Adrenal gland (tissue), 5 donors: ENCODE measurements around the gene GLCE.

Experiments used
- POLR2A ChIP-seq, 2 donors: fragments of 450-650 bp; IDR thresholded peaks; one replicate each; pipeline ENCODE4 v1.6.1; 2017; ENCODE audit warnings: antibody characterized with exemption in 2 of 2, mild to moderate bottlenecking in 2 of 2, moderate library complexity in 1 of 2
- TF ChIP-seq, protein P1 (sequence below), 6 experiments: fragments of 450-650 bp in 4 of 6; fragments of 200-600 bp in 2 of 6; sonication (generic) in 1 of 6; IDR thresholded peaks; 1 replicate in 5 of 6; 2 replicates in 1 of 6; pipeline versions ENCODE4 v1.5.1 to v1.8.0; 2016 to 2021; ENCODE audit warnings: antibody characterized with exemption in 6 of 6, mild to moderate bottlenecking in 2 of 6, moderate library complexity in 1 of 6
- donor health status: DM: no; HTN: no; CAD: no.

DNA sequence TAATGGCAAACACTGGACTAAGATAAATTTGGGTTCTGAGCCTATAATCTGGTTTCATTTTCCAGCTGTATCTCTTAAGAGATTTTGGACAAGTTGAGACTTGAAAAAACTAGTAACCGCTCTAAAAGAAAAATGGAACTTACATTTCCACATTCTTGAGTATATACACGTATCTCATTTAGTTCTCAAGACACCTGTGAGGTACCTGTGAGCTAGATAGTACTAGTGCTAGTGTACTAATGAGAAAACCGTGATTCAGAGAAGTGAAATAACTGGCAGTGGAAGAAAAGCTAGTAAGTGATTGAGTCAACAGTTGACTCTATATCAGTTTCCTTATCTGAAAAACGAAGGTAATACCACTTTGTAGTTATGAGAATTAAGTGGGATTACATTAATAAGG is 76.1 kb downstream of the GLCE start:
- TF ChIP-seq, protein P1, sequence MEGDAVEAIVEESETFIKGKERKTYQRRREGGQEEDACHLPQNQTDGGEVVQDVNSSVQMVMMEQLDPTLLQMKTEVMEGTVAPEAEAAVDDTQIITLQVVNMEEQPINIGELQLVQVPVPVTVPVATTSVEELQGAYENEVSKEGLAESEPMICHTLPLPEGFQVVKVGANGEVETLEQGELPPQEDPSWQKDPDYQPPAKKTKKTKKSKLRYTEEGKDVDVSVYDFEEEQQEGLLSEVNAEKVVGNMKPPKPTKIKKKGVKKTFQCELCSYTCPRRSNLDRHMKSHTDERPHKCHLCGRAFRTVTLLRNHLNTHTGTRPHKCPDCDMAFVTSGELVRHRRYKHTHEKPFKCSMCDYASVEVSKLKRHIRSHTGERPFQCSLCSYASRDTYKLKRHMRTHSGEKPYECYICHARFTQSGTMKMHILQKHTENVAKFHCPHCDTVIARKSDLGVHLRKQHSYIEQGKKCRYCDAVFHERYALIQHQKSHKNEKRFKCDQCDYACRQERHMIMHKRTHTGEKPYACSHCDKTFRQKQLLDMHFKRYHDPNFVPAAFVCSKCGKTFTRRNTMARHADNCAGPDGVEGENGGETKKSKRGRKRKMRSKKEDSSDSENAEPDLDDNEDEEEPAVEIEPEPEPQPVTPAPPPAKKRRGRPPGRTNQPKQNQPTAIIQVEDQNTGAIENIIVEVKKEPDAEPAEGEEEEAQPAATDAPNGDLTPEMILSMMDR (IDR thresholded peaks at IDR 0.05): no peak
- no peak for TF ChIP-seq POLR2A (IDR thresholded peaks at IDR 0.05)
